Stimulated activated CD4-positive, alpha-beta T cell treated with anti-CD3 and anti-CD28 coated beads, Interleukin-12 subunit alpha, Interleukin-12 subunit beta, amount 100 ng/mL, for 24 hours (primary cell): Measurements from ENCODE around the gene KCND2.
"Not testable (repeated sequence)": the region's sequence is repeated elsewhere in the genome, so short reads cannot be mapped to it uniquely, and the experiment has no call there.

ENCODE experiments used
- DNase-seq, 2 experiments: peaks; one replicate each; pipeline ENCODE4 v3.0.0-alpha.2; 2020; ENCODE audit warnings: low read depth in 2 of 2

The KCND2 gene

GRCh38 chr7:120272701-120273475 lies at the start of gene KCND2:
Gene KCND2 (plus strand): TSS chr7:120273175.
- DNase-seq, result no peak

- no peak for DNase-seq
These were observed 46.8 kb upstream of the KCND2 start for GRCh38 chr7:120226188-120226587.

DNA sequence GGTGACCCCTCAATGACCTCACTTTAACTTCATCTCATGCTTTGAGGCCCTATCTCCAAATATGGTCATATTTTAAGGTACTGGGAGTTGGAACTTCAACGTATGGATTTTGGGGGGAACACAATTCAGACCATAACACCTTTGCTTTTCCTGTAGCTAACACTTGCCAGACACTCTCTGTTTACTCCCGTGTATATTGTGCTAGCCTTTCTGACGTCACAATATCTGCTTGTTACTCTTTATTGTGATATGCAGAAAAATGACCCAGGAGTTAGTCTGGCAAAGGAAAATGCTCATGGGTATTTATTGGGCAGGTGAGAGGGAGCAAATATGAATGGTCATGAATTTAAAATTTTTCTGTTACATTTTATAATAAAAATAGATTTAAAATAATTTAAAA lies 45.7 kb upstream of the KCND2 start:
- DNase-seq, result no peak

GRCh38 chr7:120229084-120229483 lies 43.9 kb upstream of the KCND2 start:
- DNase-seq, result no peak

GRCh38 chr7:120233338-120233737 lies 39.6 kb upstream of the KCND2 start:
- no peak for DNase-seq

GRCh38 chr7:120240350-120240749 lies 32.6 kb upstream of the KCND2 start:
- DNase-seq, result not testable (repeated sequence)

- no peak for DNase-seq
These were observed 31.0 kb upstream of the KCND2 start for GRCh38 chr7:120241973-120242372.

DNA sequence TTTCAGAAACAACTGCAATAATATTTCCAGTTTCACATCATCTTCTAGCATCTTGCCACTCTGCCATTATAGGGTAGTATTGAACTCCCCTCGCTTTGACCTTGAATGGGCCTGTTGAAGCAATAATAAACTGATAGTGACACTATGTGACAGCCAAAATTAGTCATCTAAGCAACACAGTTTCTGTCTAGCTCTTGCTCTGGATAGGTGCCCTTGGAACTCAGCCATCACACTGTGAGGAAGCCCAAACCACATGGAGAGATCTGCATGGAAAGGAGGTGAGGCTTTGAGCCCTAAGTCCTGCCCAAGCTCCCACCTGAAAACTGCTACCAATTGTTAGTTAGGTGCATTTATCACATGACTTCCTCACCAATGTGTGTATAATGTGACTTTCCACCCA lies 18.1 kb upstream of the KCND2 start:
- DNase-seq, result no peak

- DNase-seq, result no peak
These were observed 16.5 kb upstream of the KCND2 start for GRCh38 chr7:120256344-120257070.

DNA sequence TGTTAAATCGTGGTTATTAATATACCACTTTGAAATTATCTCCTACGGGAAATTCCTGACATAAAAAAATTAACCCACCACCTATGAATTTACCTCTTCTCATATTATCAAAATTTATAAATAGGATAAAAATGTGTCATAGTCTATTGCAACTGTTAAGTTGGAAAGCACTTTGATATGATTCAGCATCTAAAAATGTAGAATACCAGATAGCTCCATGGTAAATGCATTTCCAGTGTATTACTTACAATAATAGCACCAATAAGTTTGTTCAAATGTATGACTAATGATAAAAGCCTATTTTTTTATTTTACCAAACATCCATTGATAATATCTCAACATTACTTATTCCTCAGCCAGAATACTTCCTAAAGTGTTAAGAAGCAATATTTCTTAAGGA lies 13.6 kb upstream of the KCND2 start:
- DNase-seq, result no peak

- no peak for DNase-seq
These were observed 12.9 kb upstream of the KCND2 start for GRCh38 chr7:120260111-120260510.

GRCh38 chr7:120272261-120272660 lies 714 bp upstream of the KCND2 start:
- no peak for DNase-seq

DNA sequence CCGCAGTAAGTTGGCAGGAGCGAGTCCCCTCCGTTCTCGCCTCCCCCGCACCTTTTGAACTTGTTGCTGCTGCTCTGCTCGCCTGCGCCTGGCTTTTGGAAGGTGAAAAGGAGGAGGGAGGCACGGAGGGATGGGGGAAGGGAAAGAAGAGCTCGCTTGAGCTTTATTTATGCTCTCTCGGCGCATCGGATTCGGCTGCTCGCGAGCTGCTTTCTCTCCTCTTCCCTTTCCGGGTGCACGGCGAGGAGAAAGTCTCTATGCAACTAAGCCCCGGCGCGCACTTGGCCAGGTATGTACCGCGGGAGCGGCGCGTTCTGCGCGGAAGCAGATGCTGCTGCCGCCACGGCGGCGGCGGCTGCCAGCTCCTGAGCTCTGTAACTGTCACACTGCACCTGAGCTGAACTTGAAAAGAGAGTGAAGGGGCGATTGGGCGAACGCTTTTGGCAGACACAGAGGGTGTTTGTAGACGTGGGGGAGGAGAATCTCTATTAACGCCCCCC lies 551 bp downstream of the KCND2 start:
- no peak for DNase-seq

GRCh38 chr7:120274482-120274881 lies 1.5 kb downstream of the KCND2 start:
- no peak for DNase-seq

- no peak for DNase-seq
These were observed 1.9 kb downstream of the KCND2 start for GRCh38 chr7:120274899-120275298.

DNA sequence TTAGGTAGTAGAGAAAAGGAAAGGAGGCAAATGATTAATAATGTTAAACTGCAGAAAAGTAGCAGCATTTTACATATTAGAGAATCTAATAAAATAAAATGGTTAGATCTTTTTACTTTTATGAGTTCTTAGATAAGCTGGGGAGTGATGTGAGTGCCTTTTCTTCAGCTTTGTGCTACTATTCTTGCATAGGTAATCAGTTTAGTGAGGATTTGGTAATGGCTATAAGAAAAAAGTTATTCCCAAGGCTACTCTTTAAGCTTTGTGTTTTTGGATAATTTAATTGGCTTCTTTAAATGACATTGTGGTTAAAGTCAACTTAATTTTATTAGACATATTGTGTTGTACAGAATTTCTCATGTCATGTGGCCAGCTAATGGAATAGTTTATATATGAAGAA lies 3.7 kb downstream of the KCND2 start:
- DNase-seq, result no peak

DNA sequence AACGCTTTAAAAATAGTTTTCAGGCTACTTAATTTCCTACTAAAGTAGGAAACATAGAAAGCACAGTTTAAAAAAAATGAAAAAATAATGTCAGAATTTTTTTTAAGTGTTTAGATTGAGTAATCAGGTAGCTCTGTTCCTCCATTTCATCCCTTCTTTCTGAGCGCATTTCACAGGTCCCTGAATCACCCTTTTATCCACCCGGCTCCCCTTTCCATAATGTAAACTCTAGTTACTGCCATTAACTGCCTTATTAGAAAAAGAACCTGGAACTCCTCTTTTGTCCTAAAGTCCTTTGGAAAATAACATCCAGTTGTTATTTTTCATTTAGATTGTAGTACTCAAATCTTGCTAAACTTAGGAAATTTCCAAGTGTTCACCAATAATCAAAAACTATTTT lies 5.8 kb downstream of the KCND2 start:
- no peak for DNase-seq

GRCh38 chr7:120280743-120281142 lies 7.8 kb downstream of the KCND2 start:
- DNase-seq, result no peak

DNA sequence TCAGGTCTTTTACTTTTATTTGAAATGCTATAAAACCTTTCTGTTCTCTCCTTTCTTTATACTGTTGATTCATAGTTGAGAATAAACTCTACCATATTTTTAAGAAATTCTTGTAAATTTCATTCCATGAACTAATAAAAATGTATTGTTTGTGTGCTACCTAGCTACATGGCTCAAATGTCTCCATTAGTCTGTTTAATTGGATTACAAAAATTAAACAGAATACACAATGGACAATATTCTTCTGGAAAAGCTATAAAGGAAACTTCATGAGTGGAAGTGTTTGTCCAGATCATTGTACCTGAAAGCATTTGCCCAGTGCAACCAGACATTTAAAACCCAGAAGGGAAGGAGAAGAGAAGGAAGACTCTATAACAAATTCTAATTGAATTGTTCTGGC lies 20.1 kb downstream of the KCND2 start:
- DNase-seq, result no peak

DNA sequence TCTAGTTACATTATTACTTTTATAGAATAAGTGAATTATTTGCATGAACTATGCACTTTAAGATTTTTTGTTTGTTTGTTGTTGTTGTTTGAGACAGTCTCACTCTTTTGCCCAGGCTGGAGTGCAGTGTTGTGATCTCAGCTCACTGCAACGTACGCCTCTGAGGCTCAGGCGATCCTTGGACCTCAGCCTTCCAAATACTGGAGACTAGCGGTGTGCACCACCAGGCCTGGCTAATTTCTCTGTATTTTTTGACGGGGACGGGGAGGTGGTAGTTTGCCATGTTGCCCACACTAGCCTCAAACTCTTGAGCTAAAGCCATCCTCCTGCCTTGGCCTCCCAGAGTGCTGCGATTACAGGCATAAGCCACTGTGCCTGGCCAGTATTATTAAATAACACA lies 29.2 kb downstream of the KCND2 start:
- DNase-seq, result no peak

DNA sequence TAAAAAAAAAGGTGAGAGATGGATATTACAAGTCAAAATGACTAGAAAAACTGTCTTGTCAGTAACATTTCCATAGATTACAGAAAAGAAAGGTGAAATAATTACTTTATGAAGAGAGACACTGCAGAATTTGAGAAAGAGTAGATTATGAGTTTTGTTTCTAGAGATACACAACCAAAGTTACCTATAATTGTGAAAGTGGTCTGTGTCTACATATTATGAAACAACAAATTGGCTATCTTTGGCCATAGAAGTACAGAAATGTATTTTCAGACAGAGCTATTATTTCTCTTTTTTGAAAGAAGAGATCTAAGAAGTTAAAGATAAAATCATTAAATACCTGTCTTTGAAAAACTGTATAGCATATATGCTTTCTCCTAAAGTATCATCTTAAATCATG lies 30.1 kb downstream of the KCND2 start:
- DNase-seq, result no peak

GRCh38 chr7:120304674-120305073 lies 31.7 kb downstream of the KCND2 start:
- DNase-seq, result no peak

DNA sequence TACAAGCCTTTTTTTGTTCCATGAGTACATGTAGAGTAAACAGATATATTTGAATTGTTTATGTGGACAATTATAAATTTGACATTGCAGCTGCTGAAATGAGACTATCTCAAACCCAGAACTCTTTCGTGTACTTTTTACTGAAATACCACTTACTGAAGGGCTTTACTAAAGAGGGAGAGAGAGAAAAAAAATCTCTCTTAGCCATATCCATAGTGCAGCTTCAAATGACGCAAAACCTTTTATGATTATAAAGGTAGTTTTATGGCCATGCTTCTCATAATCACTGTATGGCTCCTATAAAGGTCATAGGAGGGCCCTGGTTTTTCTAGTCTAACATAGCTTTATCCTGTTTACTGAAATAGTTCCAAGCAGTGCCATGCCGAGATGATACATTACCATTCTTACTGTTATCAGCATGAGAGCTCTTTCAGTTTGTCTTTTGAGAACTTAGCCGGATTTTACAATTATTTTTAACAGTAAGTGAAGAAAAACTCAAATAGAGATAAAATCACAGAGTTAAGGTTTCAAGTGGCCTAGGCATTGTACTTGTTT lies 35.1 kb downstream of the KCND2 start:
- no peak for DNase-seq
